Esophagus muscularis mucosa (tissue), 4 donors: Measurements from ENCODE around the gene ALDH1A3. TPM values are rescaled to one million over a fixed set of nuclear protein-coding genes. Genes with fewer than 3 reads are reported as not detected.

Experiments used
- DNase-seq: peaks from one replicate; pipeline ENCODE4 v3.0.0-alpha.2; 2017; ENCODE audit errors: extremely low spot score
- H3K27ac ChIP-seq, 4 donors: fragments of 200-600 bp; sonication (generic); replicated peaks in 1 of 4; 1 replicate in 3 of 4; 2 replicates in 1 of 4; pipeline ENCODE4 v1.5.1; 2016 to 2019; ENCODE audit warnings: mild to moderate bottlenecking in 1 of 4
- H3K27me3 ChIP-seq, 4 donors: fragments of 200-600 bp; sonication (generic); one replicate each; pipeline versions ENCODE4 v1.5.1 to v1.6.0; 2016 to 2019
- H3K36me3 ChIP-seq, 4 donors: fragments of 200-600 bp; sonication (generic); one replicate each; pipeline ENCODE4 v1.5.1; 2016 to 2019
- H3K4me1 ChIP-seq, 4 donors: fragments of 200-600 bp; sonication (generic); one replicate each; pipeline ENCODE4 v1.5.1; 2016 to 2019
- H3K4me3 ChIP-seq, 4 donors: fragments of 200-600 bp; sonication (generic); 1 replicate in 2 of 4; 2 replicates in 2 of 4; pipeline ENCODE4 v1.5.1; 2016 to 2019; ENCODE audit warnings: mild to moderate bottlenecking in 4 of 4, moderate library complexity in 1 of 4
- H3K9me3 ChIP-seq, 4 donors: fragments of 200-600 bp; sonication (generic); 1 replicate in 3 of 4; 2 replicates in 1 of 4; pipeline ENCODE4 v1.5.1; 2016 to 2019
- CTCF ChIP-seq, 3 experiments: fragments of 200-600 bp in 2 of 3; fragments of 450-650 bp in 1 of 3; sonication (generic) in 2 of 3; IDR thresholded peaks; one replicate each; pipeline ENCODE4 v1.5.1; 2017 to 2019; ENCODE audit warnings: antibody characterized with exemption in 3 of 3, mild to moderate bottlenecking in 2 of 3, moderate library complexity in 1 of 3
- EP300 ChIP-seq: sonication (generic); formaldehyde crosslinking; IDR thresholded peaks from one replicate; pipeline ENCODE4 v1.6.1; 2017; ENCODE audit warnings: antibody characterized with exemption
- POLR2A ChIP-seq: fragments of 450-650 bp; IDR thresholded peaks from one replicate; pipeline ENCODE4 v1.6.1; 2017; ENCODE audit warnings: antibody characterized with exemption, moderate library complexity, mild to moderate bottlenecking, low read depth
- POLR2AphosphoS5 ChIP-seq, 2 donors: sonication (generic); formaldehyde crosslinking; IDR thresholded peaks; one replicate each; pipeline ENCODE4 v1.6.1; 2017; ENCODE audit warnings: antibody characterized with exemption in 2 of 2
- WGBS: methylation state at CpG from one replicate; pipeline ENCODE4 v1.1.5; 2018; 5-methylcytosine and 5-hydroxymethylcytosine counted together
- intact Hi-C: fragments of 100-400 bp; cut with DNase I; formaldehyde crosslinking; loops from one replicate; pipeline ENCODE4 v1.15.1; 2023
- total RNA-seq, 4 donors: library from RNA; depleted of rRNA; stranded (reverse); fragments of >200 nt; gene quantifications; one replicate each; pipeline versions ENCODE4 v1.1.0 to v1.2.1, GENCODE V29; 2016

ALDH1A3 gene
- total RNA-seq, 4 donors from 2014 or later, result 36.7 to 131 (median 59.4) TPM

- H3K27ac ChIP-seq, result peak overlapping the region in 3 of 4 donors; percentile 24 to 44 (median 36)
- TF ChIP-seq POLR2A, result no peak
- TF ChIP-seq EP300, result no peak
- TF ChIP-seq POLR2AphosphoS5 (IDR thresholded peaks at IDR 0.05), result peak in 1 of 2 donors; percentile 19
- no peak for TF ChIP-seq CTCF (IDR thresholded peaks at IDR 0.05)
- peaks cover 0 to 10% (median 4%) of the 10 kb centered on the region in 4 donors for H3K9me3 ChIP-seq
- 92% methylated on average over 13 of the region's 16 CpGs for WGBS
- DNase-seq, result no peak
- H3K4me1 ChIP-seq, result peaks cover 0 to 13% (median 4%) of the 10 kb centered on the region in 4 donors
- no peak overlapping the region for H3K4me3 ChIP-seq
- intact Hi-C loops, result no loop called here
- H3K27me3 ChIP-seq, result no peaks in the 10 kb centered on the region
- no peaks in the 10 kb centered on the region for H3K36me3 ChIP-seq
Measured at GRCh38 chr15:100861511-100861991, 18.1 kb upstream of the ALDH1A3 start.

GRCh38 chr15:100862162-100862561 lies 17.5 kb upstream of the ALDH1A3 start:
- Histone ChIP-seq H3K9me3 (peaks cover 0 to 10% (median 4%) of the 10 kb centered on the region in 4 donors), H3K27ac (peak overlapping the region in 3 of 4 donors; percentile 24 to 44 (median 36)), H3K36me3 (no peaks in the 10 kb centered on the region), H3K27me3 (no peaks in the 10 kb centered on the region), H3K4me1 (peaks cover 0 to 13% (median 4%) of the 10 kb centered on the region in 4 donors), H3K4me3 (no peak overlapping the region)
- TF ChIP-seq EP300 (no peak), POLR2AphosphoS5 (IDR thresholded peaks at IDR 0.05) (no peak), POLR2A (no peak), CTCF (IDR thresholded peaks at IDR 0.05) (no peak)
- no peak for DNase-seq
- 98% methylated on average over 6 of the region's 6 CpGs for WGBS
- intact Hi-C loops, result no loop called here

- H3K36me3 ChIP-seq, result no peaks in the 10 kb centered on the region
- intact Hi-C loops, result no loop called here
- H3K27me3 ChIP-seq, result no peaks in the 10 kb centered on the region
- no peak overlapping the region for H3K4me3 ChIP-seq
- peaks cover 0 to 13% (median 4%) of the 10 kb centered on the region in 4 donors for H3K4me1 ChIP-seq
- WGBS, result 61% methylated on average over 7 of the region's 7 CpGs
- no peak overlapping the region for H3K27ac ChIP-seq
- no peak for TF ChIP-seq EP300
- TF ChIP-seq POLR2AphosphoS5 (IDR thresholded peaks at IDR 0.05), result no peak
- TF ChIP-seq POLR2A, result no peak
- no peak for DNase-seq
- peaks cover 0 to 10% (median 4%) of the 10 kb centered on the region in 4 donors for H3K9me3 ChIP-seq
Measured at GRCh38 chr15:100863075-100863795, 16.4 kb upstream of the ALDH1A3 start.

- Histone ChIP-seq H3K9me3 (peaks cover 0 to 10% (median 4%) of the 10 kb centered on the region in 4 donors), H3K4me1 (peaks cover 0 to 13% (median 4%) of the 10 kb centered on the region in 4 donors), H3K36me3 (no peaks in the 10 kb centered on the region), H3K4me3 (no peak overlapping the region), H3K27me3 (no peaks in the 10 kb centered on the region), H3K27ac (peak overlapping the region in 1 of 4 donors; percentile 18)
- WGBS, result 66% methylated on average over 15 of the region's 15 CpGs
- DNase-seq, result no peak
- intact Hi-C loops, result no loop called here
- TF ChIP-seq CTCF (IDR thresholded peaks at IDR 0.05), result no peak
- TF ChIP-seq EP300, result no peak
- no peak for TF ChIP-seq POLR2A
- TF ChIP-seq POLR2AphosphoS5 (IDR thresholded peaks at IDR 0.05), result no peak
Measured at GRCh38 chr15:100863796-100864267, 15.8 kb upstream of the ALDH1A3 start.
